CD4-positive, CD25-positive, alpha-beta regulatory T cell (primary cell): Measurements from ENCODE around the gene TMEM109. TPM values are rescaled to one million over a fixed set of nuclear protein-coding genes. Genes with fewer than 3 reads are reported as not detected.

Experiments
- ATAC-seq, 2 donors: fragments of 150-1000 bp; cut with Tn5 transposase; one replicate each; pipeline ENCODE4 v1.10.0; 2021; ENCODE audit warnings: low read depth in 2 of 2, moderate number of reproducible peaks in 2 of 2, moderate library complexity in 1 of 2
- DNase-seq, 3 donors: peaks; one replicate each; pipeline versions ENCODE4 v3.0.0 to v3.0.0-alpha.2; 2012 to 2022; ENCODE audit warnings: mixed read lengths in 1 of 3
- H3K27ac ChIP-seq: one replicate; pipeline ENCODE4 v1.7.0; 2013; ENCODE audit warnings: mild to moderate bottlenecking, low read length; ENCODE audit not compliant: insufficient read depth, poor library complexity, severe bottlenecking
- H3K27me3 ChIP-seq: one replicate; pipeline ENCODE4 v1.7.0; 2013; ENCODE audit warnings: low read length; ENCODE audit not compliant: control insufficient read depth, insufficient read depth
- H3K36me3 ChIP-seq: one replicate; pipeline ENCODE4 v1.7.0; 2013; ENCODE audit warnings: mild to moderate bottlenecking, low read length, moderate library complexity; ENCODE audit not compliant: control insufficient read depth, insufficient read depth
- H3K4me1 ChIP-seq: 2 replicates; pipeline ENCODE4 v1.7.0; 2013; ENCODE audit warnings: mild to moderate bottlenecking, low read length; ENCODE audit not compliant: insufficient read depth, control insufficient read depth, poor library complexity, severe bottlenecking
- H3K4me3 ChIP-seq: one replicate; pipeline ENCODE4 v1.7.0; 2013; ENCODE audit warnings: low read depth, mild to moderate bottlenecking, low read length, moderate library complexity
- H3K9me3 ChIP-seq, 2 experiments: 1 replicate in 1 of 2; 2 replicates in 1 of 2; pipeline ENCODE4 v1.7.0; 2013; ENCODE audit warnings: low read length in 2 of 2, mild to moderate bottlenecking in 1 of 2, moderate library complexity in 1 of 2; ENCODE audit not compliant: control insufficient read depth in 2 of 2
- H3K27ac Mint-ChIP-seq, 3 donors: one replicate each; pipeline ENCODE4 v1.8.0; 2020 to 2022; ENCODE audit warnings: mild to moderate bottlenecking in 3 of 3, mixed read lengths in 3 of 3, moderate library complexity in 2 of 3
- H3K27me3 Mint-ChIP-seq: one replicate; pipeline ENCODE4 v1.8.0; 2022; ENCODE audit warnings: mild to moderate bottlenecking, mixed read lengths
- H3K36me3 Mint-ChIP-seq: one replicate; pipeline ENCODE4 v1.8.0; 2020; ENCODE audit warnings: mixed read lengths
- H3K4me1 Mint-ChIP-seq, 4 donors: one replicate each; pipeline ENCODE4 v1.8.0; 2020 to 2022; ENCODE audit warnings: mixed read lengths in 4 of 4, mild to moderate bottlenecking in 1 of 4
- H3K4me3 Mint-ChIP-seq, 4 donors: one replicate each; pipeline ENCODE4 v1.8.0; 2020 to 2022; ENCODE audit warnings: mild to moderate bottlenecking in 4 of 4, mixed read lengths in 4 of 4, moderate library complexity in 3 of 4
- H3K9me3 Mint-ChIP-seq, 7 donors: one replicate each; pipeline ENCODE4 v1.8.0; 2020 to 2022; ENCODE audit warnings: mixed read lengths in 7 of 7, mild to moderate bottlenecking in 3 of 7, moderate library complexity in 2 of 7
- polyA plus RNA-seq, 4 donors: library from polyadenylated mRNA; unstranded; fragments of 300-500 nt; fragmentation: Illumina TruSeq; gene quantifications; one replicate each; pipeline ENCODE4 v1.2.3, GENCODE V29; 2021
- total RNA-seq: library from RNA; stranded (reverse); gene quantifications from one replicate; pipeline ENCODE4 v1.2.3, GENCODE V29; 2022

Gene TMEM109
- total and polyA plus RNA-seq, 5 donors from 2014 or later = 49.9 to 215 (median 192) TPM

- Mint-ChIP-seq H3K9me3 (peaks cover 0 to 1% (median 0%) of the 10 kb centered on the region in 7 donors), H3K4me1 (peaks cover 0 to 4% (median 1%) of the 10 kb centered on the region in 4 donors), H3K27ac (no peak overlapping the region), H3K4me3 (no peak overlapping the region), H3K36me3 (no peaks in the 10 kb centered on the region), H3K27me3 (no peaks in the 10 kb centered on the region)
- no peaks in the 10 kb centered on the region for H3K36me3 ChIP-seq
- H3K4me1 ChIP-seq = no peaks in the 10 kb centered on the region
- no peaks in the 10 kb centered on the region for H3K9me3 ChIP-seq
- no peak overlapping the region for H3K27ac ChIP-seq
- H3K27me3 ChIP-seq = no peaks in the 10 kb centered on the region
- H3K4me3 ChIP-seq = no peak overlapping the region
- ATAC-seq (no peak), DNase-seq (no peak)
Measured at GRCh38 chr11:60870276-60870675, 43.7 kb upstream of the TMEM109 start.

- Mint-ChIP-seq H3K4me1 (peaks cover 0 to 4% (median 1%) of the 10 kb centered on the region in 4 donors), H3K27ac (peak overlapping the region in 2 of 3 donors; percentile 43 to 83), H3K27me3 (no peaks in the 10 kb centered on the region), H3K4me3 (no peak overlapping the region), H3K9me3 (no peaks in the 10 kb centered on the region), H3K36me3 (no peaks in the 10 kb centered on the region)
- H3K27me3 ChIP-seq = no peaks in the 10 kb centered on the region
- no peak for DNase-seq
- no peaks in the 10 kb centered on the region for H3K9me3 ChIP-seq
- ATAC-seq = peak in 1 of 2 donors; percentile 4
- H3K4me1 ChIP-seq = no peaks in the 10 kb centered on the region
- no peak overlapping the region for H3K27ac ChIP-seq
- no peaks in the 10 kb centered on the region for H3K36me3 ChIP-seq
- no peak overlapping the region for H3K4me3 ChIP-seq
Measured at GRCh38 chr11:60870733-60871377, 43.1 kb upstream of the TMEM109 start.

GRCh38 chr11:60871378-60872061 lies 42.4 kb upstream of the TMEM109 start:
- no peaks in the 10 kb centered on the region for H3K36me3 ChIP-seq
- Mint-ChIP-seq H3K27me3 (no peaks in the 10 kb centered on the region), H3K36me3 (no peaks in the 10 kb centered on the region), H3K4me3 (no peak overlapping the region), H3K4me1 (peaks cover 0 to 4% (median 1%) of the 10 kb centered on the region in 4 donors), H3K9me3 (no peaks in the 10 kb centered on the region), H3K27ac (peak overlapping the region in 1 of 3 donors; percentile 43)
- H3K4me1 ChIP-seq = no peaks in the 10 kb centered on the region
- H3K4me3 ChIP-seq = no peak overlapping the region
- no peaks in the 10 kb centered on the region for H3K9me3 ChIP-seq
- DNase-seq (peak in 1 of 3 donors; percentile 21), ATAC-seq (no peak)
- H3K27ac ChIP-seq = no peak overlapping the region
- no peaks in the 10 kb centered on the region for H3K27me3 ChIP-seq

- H3K9me3 Mint-ChIP-seq = no peaks in the 10 kb centered on the region
- ATAC-seq = no peak
- no peaks in the 10 kb centered on the region for H3K27me3 Mint-ChIP-seq
- Histone ChIP-seq H3K36me3 (no peaks in the 10 kb centered on the region), H3K4me3 (no peak overlapping the region), H3K4me1 (no peaks in the 10 kb centered on the region), H3K9me3 (no peaks in the 10 kb centered on the region), H3K27ac (no peak overlapping the region), H3K27me3 (no peaks in the 10 kb centered on the region)
- no peak for DNase-seq
- H3K27ac Mint-ChIP-seq = peak overlapping the region in 1 of 3 donors; percentile 42
- H3K4me3 Mint-ChIP-seq = no peak overlapping the region
- peaks cover 0 to 4% (median 1%) of the 10 kb centered on the region in 4 donors for H3K4me1 Mint-ChIP-seq
- no peaks in the 10 kb centered on the region for H3K36me3 Mint-ChIP-seq
Measured at GRCh38 chr11:60872124-60872960, 41.6 kb upstream of the TMEM109 start.

- ATAC-seq (peak; percentile 22 to 33), DNase-seq (peak in 1 of 3 donors; percentile 41)
- H3K27ac Mint-ChIP-seq = peak overlapping the region in 2 of 3 donors; percentile 42 to 64
- peaks cover 0 to 5% (median 3%) of the 10 kb centered on the region in 4 donors for H3K4me1 Mint-ChIP-seq
- H3K36me3 Mint-ChIP-seq = no peaks in the 10 kb centered on the region
- Histone ChIP-seq H3K27ac (no peak overlapping the region), H3K4me3 (no peak overlapping the region), H3K36me3 (no peaks in the 10 kb centered on the region), H3K27me3 (no peaks in the 10 kb centered on the region), H3K9me3 (no peaks in the 10 kb centered on the region), H3K4me1 (no peaks in the 10 kb centered on the region)
- H3K4me3 Mint-ChIP-seq = no peak overlapping the region
- no peaks in the 10 kb centered on the region for H3K9me3 Mint-ChIP-seq
- H3K27me3 Mint-ChIP-seq = no peaks in the 10 kb centered on the region
Measured at GRCh38 chr11:60872961-60873524, 40.9 kb upstream of the TMEM109 start.

GRCh38 chr11:60873533-60873932 lies 40.4 kb upstream of the TMEM109 start:
- Histone ChIP-seq H3K4me3 (no peak overlapping the region), H3K27me3 (no peaks in the 10 kb centered on the region), H3K4me1 (no peaks in the 10 kb centered on the region), H3K9me3 (no peaks in the 10 kb centered on the region), H3K27ac (no peak overlapping the region), H3K36me3 (peaks cover under 1% of the 10 kb centered on the region)
- peak overlapping the region in 2 of 3 donors; percentile 4 to 52 for H3K27ac Mint-ChIP-seq
- H3K27me3 Mint-ChIP-seq = no peaks in the 10 kb centered on the region
- peaks cover 0 to 5% (median 3%) of the 10 kb centered on the region in 4 donors for H3K4me1 Mint-ChIP-seq
- no peaks in the 10 kb centered on the region for H3K36me3 Mint-ChIP-seq
- no peaks in the 10 kb centered on the region for H3K9me3 Mint-ChIP-seq
- no peak overlapping the region for H3K4me3 Mint-ChIP-seq
- ATAC-seq (no peak), DNase-seq (no peak)
